ENCODE results near the gene ZMYND8.
"Not testable (repeated sequence)": the region's sequence is repeated elsewhere in the genome, so short reads cannot be mapped to it uniquely, and the experiment has no call there.

Gene ZMYND8

DNA sequence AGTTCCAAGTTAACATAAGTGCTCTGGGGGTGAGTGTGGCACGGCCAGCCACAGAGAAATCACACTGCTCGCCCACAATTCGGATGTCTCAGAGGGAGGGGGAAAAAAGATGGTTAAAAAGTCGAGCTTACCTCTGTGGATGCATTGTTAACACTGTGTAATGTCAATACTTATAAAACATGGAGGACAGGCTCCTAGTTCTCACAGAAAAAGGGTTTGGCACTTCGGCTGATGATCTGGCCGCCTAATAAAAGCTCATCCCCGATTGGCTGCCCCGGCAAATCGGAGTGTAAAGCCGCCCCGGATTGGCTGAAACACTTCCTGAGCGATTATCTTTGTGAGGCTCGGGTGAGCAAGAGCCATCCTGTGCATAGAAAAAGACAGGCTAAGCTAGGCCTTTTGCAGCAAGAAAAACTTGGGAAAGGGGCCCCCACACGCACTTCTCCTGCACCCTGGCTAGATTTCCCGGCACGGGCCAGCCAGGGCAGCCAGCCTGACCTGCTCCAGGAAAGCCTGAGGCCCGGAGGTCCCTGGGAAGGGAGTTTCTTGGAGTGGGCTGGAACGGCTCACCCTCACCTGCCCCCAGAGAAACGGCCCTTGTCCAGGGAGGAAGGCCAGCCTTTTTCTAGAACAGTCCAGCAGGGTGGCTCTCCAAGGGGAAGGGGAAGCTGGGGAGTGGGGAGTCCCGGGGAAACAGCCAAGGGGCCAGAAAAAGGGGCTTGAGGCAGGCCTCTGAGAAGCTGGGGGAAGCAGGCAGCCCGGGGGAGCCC lies at the start of gene ZMYND8:
Gene ZMYND8, minus strand, starts transcription at position 174 of the 770 bp plus-strand sequence. Its CDS starts 29 bp downstream, at position 145.
- ATAC-seq = peak; percentile 89 to 90

DNA sequence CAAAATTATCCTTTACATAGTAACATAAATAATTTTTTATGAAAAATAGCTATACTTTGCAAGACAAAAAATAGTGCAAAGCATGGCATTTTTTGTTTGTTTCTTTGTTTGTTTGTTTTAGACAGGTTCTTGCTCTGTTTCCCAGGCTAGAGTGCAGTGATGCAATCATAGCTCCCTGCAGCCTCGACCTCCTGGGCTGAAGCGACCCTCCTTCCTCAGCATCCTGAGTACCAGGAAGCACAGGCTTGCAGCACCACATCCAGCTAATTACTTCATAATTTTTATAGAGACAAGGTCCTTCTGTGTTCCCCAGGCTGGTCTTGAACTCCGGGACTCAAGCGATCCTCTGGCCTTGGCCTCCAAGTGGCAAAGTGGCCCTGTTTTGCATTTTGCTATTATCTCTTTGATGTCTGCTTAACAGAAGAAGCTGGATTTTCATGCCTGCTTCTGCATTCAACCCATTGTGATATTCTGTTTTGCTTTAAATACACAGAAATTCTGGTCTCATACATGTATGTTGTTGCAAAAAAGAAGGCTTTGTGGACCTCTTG lies 49.4 kb upstream of the ZMYND8 start:
- ATAC-seq = no peak

DNA sequence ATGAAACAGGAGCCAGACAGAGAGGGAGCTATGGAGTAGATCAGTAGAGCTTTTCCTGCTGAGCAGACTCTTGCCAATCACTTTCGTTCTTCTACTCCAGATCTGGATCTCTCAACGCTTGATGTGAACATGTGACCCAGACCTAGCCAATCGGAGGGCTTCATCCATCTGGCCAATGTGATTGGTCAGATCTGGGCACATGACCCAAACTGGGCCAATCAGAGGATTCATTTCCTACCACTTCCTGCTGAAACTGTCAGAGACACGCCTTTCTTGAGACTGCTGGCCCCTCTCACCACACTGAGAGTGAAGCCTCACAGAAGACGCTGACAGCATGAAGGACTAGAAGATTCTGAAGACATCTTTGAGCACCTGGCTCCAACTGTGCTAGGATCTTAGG lies 44.2 kb upstream of the ZMYND8 start:
- no peak for ATAC-seq

DNA sequence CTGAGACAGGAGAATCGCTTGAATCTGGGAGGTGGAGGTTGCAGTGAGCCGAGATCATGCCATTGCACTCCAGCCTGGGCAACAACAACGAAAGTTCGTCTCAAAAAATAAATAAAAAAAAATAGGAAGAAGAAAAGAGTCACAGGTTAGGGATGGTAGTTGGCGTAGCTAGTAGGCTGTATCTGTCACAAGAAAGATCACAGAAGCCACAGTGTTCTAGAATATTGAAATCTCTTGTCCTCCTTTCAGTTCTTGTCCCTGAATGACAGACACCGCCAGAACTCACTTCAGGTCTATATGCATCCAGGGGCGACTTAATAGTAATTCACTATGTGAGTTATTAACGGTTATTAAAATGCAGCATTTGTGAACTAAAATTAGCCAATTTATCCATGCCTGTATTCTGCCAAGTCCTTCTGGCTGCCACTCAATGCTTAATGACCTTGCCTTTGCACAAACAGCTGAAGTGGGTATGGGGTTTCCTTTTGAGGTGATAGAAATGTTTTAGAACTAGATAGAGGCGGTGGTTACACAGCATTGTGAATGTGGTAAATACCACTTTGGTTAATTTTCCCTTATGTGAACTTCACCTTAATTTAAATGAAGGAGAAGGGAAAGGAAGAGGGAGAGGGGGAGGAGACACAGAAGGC lies 41.3 kb upstream of the ZMYND8 start:
- ATAC-seq = no peak

DNA sequence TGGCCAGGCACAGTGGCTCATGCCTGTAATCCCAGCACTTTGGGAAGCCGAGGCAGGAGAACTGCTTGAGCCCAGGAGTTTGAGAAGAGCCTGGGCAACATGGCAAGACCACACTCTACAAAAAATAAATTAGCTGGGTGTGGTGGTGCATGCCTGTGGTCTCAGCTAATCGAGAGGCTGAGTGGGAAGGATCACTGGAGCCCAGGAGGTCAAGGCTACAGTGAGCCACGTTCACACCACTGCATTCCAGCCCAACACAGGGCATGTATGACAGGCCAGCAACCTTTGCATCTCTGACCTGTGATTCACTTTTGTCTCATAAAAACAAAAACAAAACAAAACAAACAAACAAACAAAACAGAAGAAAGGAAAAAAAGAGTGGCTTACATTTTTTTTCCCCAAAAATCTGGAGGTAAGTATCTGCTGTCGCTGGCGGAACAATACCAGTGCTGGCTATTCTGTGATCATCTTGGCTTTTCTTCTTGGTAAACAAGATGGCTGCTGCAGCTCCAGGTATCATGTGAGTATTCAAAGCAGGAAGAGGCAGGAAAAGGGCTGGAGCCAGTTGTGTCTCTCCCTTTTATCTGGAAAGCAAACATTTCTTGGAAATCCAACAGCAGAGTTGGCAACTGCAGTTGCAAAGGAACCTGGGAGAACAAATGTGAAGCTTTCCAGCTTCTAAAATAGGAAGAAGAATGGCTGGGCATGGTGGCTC lies 40.4 kb upstream of the ZMYND8 start:
- ATAC-seq = no peak

DNA sequence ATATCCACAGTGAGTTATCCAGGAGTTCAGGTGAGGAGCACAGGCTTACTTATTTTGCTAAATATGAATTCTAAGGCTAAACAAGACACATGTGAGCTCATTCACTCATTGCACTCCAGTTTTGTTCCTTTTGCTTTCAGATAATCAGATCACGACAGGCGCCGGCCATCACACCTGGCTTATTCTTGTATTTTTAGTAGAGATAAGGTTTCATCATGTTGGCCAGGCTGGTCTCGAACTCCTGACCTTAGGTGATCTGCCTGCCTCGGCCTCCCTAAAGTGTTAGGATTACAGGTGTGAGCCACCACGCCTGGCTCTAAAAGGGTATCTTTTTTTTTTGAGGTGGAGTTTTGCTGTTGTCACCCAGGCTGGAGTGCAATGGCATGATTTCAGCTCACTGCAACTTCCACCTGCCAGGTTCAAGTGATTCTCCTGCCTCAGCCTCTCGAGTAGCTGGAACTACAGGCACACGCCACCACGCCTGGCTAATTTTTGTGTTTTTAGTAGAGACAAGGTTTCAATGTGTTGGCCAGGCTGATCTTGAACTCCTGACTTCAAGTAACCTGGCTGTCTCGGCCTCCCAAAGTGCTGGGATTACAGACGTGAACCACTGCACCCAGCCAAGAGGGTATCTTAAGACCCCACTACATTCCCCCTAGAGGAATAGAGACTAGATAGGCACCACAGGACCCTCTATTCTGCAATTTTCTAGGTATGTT lies 37.5 kb upstream of the ZMYND8 start:
- not testable (repeated sequence) for ATAC-seq

DNA sequence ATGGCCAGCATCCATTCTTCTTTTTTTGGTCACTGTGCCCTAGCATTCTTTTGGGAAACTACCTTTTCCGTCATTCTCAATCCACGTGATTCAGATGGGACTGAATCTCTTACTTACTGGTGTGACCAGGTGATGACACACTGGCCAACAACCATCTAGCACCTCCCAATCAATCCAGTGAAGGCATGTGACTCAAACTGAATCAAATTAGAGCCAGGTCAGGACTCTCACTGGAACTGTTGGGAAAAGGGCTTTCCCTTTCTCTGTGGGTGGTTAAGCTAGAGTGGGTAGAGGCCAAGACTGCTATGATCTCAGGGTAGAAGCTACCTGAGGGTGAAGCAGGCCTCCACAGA lies 36.2 kb upstream of the ZMYND8 start:
- peak; percentile 25 to 44 for ATAC-seq

DNA sequence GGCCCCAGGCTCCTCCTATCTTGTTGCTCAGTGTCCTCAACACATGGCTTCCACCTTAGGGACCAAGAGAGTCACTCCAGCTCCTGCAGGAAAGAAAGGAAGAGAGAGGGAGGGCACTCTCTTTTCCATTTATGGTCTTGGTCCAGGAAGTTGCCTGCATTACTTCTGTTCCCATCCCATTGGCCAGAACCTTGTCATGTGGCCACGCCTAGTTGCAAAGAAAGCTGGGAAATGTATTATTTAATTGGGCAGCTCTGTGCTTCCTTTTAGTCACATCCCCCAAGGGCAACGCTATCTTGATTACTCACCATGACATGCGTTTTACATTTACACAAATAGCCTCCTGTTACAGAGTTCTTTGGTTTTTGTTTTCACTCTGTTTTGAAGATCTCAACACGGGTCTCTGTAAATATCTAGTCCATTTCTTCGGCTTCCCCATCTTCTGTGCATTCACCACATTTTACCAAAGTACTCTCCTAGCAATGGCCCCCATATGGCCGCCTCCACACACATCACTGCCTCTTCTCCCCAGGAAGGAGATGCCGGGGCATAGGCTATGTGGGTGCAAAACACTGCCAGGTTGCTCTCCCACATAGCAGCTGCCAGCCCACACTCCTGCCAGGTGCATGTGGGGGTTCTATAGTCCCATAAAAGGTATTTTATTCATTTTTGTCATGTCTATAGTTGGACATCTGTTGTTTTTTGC lies 35.7 kb upstream of the ZMYND8 start:
- ATAC-seq = peak; percentile 88 to 92

DNA sequence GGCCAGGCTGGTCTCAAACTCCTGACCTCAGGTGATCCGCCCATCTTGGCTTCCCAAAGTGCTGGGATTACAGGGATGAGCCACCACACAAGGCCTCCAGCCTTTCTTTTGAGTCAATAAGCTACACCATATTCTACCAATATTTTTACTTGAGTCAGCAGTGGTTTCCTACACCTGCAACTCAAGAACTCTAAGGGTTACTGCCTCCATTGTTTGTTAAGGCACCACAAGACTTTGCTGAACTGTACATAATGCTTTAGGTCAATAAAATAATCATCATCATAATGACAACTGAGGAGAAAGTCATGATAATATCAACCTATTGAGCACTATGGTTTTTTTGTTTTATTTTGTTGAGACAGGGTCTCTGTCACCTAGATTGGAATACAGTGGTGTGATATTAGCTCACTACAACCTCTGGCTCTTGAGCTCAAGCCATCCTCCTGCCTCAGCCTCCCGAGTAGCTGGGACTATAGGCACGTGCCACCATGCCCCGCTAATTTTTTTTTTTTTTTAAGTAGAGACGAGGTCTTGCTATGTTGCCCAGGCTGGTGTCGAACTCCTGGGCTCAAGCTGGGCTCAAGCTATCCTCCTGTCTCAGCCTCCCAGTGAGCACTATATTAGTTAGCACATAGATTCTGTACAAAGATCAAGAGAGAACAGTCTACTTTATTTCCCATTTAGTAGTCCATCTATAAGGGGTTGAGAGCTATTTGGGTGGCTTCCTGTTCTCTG lies 34.9 kb upstream of the ZMYND8 start:
- peak in 1 of 2 donors; percentile 10 for ATAC-seq

DNA sequence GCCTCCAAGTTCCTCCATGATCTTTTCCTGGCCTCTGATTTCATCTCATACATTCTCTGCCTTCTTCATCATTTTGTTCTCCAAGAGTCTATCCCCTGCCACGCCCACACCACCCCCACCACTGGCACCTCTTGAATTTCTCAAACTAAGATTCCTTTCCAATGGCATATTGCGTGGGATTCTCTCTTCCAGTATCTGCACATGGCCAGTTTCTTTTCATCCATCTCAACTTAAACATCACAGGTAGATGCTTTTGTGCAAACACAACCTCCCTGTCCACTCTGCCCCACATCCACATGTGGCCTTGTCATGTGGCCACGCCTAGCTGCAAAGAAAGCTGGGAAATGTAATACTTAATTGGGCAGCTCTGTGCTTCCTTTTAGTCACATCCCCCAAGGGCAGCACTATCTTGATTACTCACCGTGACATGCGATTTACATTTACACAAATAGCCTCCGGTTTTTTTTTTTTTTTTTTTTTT lies 33.4 kb upstream of the ZMYND8 start:
- ATAC-seq = no peak

DNA sequence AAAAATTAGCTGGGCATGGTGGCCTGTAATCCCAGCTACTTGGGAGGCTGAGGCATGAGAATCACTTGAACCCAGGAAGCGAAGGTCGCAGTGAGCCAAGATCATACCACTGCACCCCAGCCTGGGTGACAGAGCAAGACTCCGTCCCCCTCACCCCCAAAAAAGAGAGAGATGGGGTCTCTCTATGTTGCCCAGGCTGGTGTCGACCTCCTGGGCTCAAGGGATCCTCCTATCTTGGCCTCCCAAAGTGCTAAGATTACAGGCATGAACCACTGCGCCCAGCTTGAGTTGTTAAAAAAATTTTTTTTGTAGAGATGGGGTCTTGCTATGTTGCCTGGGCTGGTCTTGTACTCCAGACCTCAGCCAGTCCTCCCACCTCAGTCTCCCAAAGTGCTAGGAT lies 29.5 kb upstream of the ZMYND8 start:
- not testable (repeated sequence) for ATAC-seq

DNA sequence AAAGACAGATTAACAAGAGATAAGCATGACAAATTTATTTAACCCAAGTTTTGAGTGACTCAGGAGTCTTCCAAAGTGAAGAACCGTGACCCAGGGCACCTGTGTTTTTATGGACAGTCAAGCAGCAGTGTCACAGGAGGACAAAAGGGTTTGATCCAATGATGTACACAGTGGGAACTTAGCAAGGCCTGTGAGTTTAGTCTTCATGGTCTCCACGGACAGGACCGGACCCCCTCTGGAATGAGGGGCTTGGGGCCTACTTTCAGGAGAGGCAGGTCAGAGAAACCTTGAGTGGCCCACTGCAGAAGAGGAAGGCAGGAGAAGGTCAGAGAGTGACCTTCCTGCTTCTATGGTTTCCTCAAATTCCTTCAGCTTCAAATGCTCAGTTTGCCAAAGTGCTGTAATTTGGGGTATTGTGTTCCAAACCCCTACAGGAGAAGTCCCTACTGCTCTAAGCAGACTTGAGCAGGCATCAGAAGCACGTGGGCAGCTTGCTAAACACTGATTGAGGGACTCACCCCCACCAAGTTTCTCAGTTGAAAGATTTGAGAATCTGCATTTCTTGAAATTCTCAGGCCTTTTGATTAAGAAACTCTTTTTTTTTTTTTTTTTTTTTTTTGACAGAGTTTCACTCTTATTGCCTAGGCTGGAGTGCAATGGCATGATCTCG lies 26.4 kb upstream of the ZMYND8 start:
- peak in 1 of 2 donors; percentile 48 for ATAC-seq

DNA sequence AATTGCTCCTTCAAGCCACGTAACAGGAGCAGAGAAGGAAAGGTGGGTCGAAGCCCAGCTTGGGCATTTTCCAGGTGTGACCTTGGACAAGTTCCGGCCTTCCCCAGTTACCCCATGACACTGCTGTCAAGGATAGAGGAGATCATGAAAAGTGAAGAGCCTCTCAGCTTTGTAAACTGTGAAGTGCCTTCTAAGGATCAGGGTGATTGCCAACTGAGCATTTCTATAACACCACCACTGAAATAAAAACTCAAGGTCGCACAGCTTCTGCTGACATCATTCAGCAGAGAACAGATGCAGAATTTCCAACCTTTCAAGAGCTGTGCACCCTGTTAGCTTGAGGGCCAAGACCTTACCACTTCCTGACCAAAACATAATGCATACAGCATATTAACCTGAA lies 24.0 kb upstream of the ZMYND8 start:
- no peak for ATAC-seq

DNA sequence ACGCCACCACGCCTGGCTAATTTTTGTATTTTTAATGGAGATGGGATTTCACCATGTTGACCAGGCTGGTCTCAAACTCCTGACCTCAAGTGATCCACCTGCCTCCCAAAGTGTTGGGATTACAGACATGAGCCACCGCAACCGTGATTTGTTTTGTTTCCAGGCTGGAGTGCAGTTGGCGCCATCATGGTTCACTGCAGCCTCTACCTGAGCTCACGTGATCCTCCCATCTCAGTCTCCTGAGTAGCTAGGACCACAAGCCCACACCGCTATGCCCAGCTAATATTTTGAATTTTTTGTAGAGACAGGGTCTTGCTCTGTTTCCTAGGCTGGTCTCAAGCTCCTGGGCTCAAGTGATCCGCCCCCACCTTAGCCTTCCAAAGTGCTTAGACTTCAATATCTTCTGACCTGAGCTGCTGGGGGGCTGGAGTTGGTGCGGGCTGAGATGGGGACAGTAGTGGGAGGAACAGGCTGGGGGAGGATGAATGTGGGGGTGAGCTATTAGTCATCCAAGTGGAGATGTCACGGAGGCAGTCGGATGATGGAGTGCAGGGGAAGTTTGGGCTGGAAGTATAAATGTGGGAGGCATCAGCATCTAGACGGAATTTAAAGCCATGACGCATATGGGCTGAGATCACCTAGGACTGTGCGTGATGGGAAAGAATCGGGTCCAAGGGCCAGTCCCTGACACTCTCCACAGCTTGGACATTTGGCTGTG lies 23.1 kb upstream of the ZMYND8 start:
- no peak for ATAC-seq

DNA sequence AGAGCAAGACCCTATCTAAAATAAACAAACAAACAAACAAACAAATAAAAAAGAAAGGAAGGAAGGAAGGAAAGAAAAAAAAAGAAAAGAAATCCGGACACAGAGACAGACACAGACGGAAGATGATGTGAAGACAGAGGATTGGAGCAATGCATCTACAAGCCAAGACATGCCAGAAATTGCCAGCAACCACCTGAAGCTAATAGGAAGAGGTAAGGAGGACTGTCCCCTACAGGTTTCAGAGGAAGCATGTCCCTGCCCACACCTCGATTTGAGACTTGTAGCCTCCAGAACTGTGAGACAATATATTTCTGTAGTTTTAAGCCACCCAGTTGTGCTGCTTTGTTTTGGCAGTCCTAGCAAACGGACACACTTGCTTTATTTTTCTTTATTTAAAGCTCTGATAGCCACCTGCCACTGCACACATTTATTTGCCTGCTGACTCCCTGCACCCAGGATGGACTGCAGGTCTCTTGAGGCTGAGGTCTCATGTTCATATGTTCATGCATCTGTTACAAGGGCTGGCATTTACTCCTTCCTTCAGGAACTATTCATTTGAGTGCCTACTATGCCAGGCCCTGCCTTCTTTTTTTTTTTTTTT lies 20.7 kb upstream of the ZMYND8 start:
- ATAC-seq = no peak

DNA sequence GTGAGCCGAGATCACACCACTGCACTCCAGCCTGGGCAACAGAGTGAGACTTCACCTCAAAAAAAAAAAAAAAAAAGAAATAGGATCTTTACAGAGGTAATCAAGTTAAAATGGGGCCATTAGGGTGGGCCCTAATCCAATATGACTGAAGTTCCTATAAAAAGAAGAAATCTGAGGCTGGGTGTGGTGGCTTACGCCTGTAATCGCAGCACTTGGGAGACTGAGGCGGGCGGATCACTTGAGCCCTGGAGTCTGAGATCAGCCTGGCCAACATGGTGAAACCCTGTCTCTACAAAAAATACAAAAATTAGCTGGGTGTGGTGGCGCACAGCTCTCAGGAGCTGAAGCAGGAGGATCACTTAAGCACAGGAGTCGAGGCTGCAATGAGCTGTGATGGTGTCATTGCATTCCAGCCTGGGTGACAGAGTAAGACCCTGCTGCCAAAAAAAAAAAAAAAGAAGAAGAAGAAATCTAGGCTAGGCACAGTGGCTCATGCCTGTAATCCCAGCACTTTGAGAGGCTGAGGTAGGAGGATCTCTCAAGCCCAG lies 19.7 kb upstream of the ZMYND8 start:
- not testable (repeated sequence) for ATAC-seq

DNA sequence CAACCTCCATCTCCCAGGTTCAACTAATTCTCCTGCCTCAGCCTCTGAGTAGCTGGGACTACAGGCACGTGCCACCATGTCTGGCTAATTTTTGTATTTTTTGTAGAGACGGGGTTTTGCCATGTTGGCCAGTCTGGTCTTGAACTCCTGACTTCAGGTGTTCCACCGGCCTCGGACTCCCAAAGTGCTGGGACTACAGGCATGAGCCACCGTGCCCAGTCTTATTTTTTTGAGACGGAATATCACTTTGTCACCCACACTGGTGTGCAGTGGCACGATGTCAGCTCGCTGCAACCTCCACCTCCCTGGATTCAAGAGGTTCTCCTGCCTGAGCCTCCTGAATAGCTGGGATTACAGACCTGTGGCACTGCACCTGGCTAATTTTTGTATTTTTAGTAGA lies 17.6 kb upstream of the ZMYND8 start:
- ATAC-seq = not testable (repeated sequence)

DNA sequence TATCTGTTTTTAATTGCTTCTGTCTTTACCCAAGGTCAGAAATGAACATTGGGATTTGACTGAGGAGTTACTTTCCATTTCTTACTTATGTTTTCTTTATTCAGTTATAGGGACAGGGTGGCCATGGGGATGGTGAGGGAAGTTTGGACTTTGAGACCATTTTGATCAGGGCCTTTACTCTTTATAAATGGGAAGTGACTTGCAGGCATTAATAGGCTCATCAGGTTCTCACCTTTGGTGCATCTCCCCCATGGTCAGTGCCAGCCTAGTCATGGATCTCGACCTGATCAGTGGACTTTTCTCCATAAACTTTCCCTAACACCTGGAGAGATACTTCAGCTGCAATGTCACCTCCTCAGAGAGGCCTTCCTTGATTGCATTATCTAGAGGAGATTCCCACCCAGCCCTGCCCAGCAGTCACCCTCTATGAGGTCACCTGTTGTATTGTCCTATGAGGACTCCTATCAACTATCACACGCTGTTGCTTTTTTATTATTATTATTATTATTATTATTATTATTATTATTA lies 16.8 kb upstream of the ZMYND8 start:
- no peak for ATAC-seq

Measured in activated CD4-positive, CD25-positive, alpha-beta regulatory T cell treated with anti-CD3 and anti-CD28 coated beads, Interleukin-2, amount 50 U/mL, for 24 hours (primary cell).